Panc1 (cell line): ENCODE results near the gene PLPP7. TPM values are rescaled to one million over a fixed set of nuclear protein-coding genes. Genes with fewer than 3 reads are reported as not detected.

Experiments
- ATAC-seq: fragments of 200-7000 bp; cut with Tn5 transposase; 2 replicates; pipeline ENCODE4 v1.9.1; 2020; ENCODE audit warnings: mild to moderate bottlenecking, moderate library complexity
- BruUV-seq: library from RNA; stranded (reverse); fragments of 400-500 nt; replicated peaks from 2 replicates; lab custom pipeline; 2021; lab: Mats Ljungman, UMichigan
- CTCF ChIA-PET: fragments of 300-600 bp; sonication (Branson Sonifier 250); formaldehyde crosslinking; loops from one replicate; lab custom pipeline; 2022; ENCODE audit warnings: antibody characterized with exemption; lab: Charles Lee
- POLR2A ChIA-PET: fragments of 300-600 bp; sonication (Branson Sonifier 250); formaldehyde crosslinking; loops from one replicate; lab custom pipeline; 2022; ENCODE audit warnings: antibody characterized with exemption; lab: Charles Lee
- DNase-seq: peaks from one replicate; pipeline ENCODE4 v3.0.0-alpha.2; 2010; ENCODE audit warnings: low read depth, low spot score
- H3K27ac ChIP-seq: 2 replicates; pipeline ENCODE4 v1.5.1; 2011; ENCODE audit warnings: mild to moderate bottlenecking, low read length, inconsistent platforms
- H3K27me3 ChIP-seq: fragments of 200-500 bp; sonication (Bioruptor generic); 2 replicates; pipeline ENCODE4 v1.6.0; 2014; ENCODE audit warnings: low read length, inconsistent platforms; ENCODE audit not compliant: control insufficient read depth, insufficient read depth
- H3K36me3 ChIP-seq: fragments of 200-500 bp; sonication (Bioruptor generic); 2 replicates; pipeline ENCODE4 v1.5.1; 2014; ENCODE audit warnings: inconsistent platforms, mild to moderate bottlenecking, low read length, moderate library complexity; ENCODE audit not compliant: control insufficient read depth, insufficient read depth
- H3K4me1 ChIP-seq: 2 replicates; pipeline ENCODE4 v1.5.1; 2011; ENCODE audit warnings: inconsistent platforms, mild to moderate bottlenecking, low read length, moderate library complexity; ENCODE audit not compliant: control insufficient read depth, insufficient read depth
- H3K4me3 ChIP-seq, 2 experiments: 2 replicates each; pipeline ENCODE4 v1.5.1; 2011 to 2012; ENCODE audit warnings: low read depth in 2 of 2, low read length in 2 of 2, mild to moderate bottlenecking in 2 of 2, inconsistent platforms in 1 of 2, moderate library complexity in 1 of 2
- H3K9me3 ChIP-seq: fragments of 200-500 bp; sonication (Bioruptor generic); 2 replicates; pipeline ENCODE4 v1.5.1; 2014; ENCODE audit warnings: low read depth, mild to moderate bottlenecking, inconsistent platforms, low read length, moderate library complexity; ENCODE audit not compliant: control insufficient read depth, insufficient read depth
- POLR2AphosphoS5 ChIP-seq: IDR thresholded peaks from 2 replicates; pipeline ENCODE4 v1.6.1; 2012; ENCODE audit warnings: mild to moderate bottlenecking, low read depth, low read length, moderate library complexity
- REST ChIP-seq, 2 experiments: IDR thresholded peaks; 2 replicates each; pipeline ENCODE4 v1.6.1; 2011 to 2012; ENCODE audit warnings: low read depth in 2 of 2, control low read depth in 1 of 2, low read length in 1 of 2, mild to moderate bottlenecking in 1 of 2, moderate library complexity in 1 of 2; ENCODE audit not compliant: insufficient read depth in 1 of 2
- SIN3A ChIP-seq: IDR thresholded peaks from 2 replicates; pipeline ENCODE4 v1.6.1; 2012; ENCODE audit warnings: low read depth, mild to moderate bottlenecking, low read length, moderate library complexity, borderline replicate concordance; ENCODE audit not compliant: insufficient read depth
- TCF7L2 ChIP-seq: IDR thresholded peaks from 2 replicates; pipeline ENCODE4 v1.6.1; 2011; ENCODE audit warnings: mild to moderate bottlenecking, low read depth, low read length, inconsistent platforms
- in situ Hi-C: cut with HindIII; loops from 2 replicates; pipeline ENCODE4 v1.10.0; 2016; ENCODE audit warnings: low sequenced_read_pairs, low pct_unique_long_range_greater_than_20kb
- intact Hi-C: fragments of 100-400 bp; cut with micrococcal nuclease; formaldehyde crosslinking; loops from one replicate; pipeline ENCODE4 v1.10.0; 2022; ENCODE audit not compliant: unreplicated experiment
- total RNA-seq: library from RNA; stranded (reverse); gene quantifications from one replicate; pipeline ENCODE4 v1.2.1, GENCODE V29; 2021; ENCODE audit not compliant: unreplicated experiment
- TF ChIP-seq, protein P1 (sequence below): fragments of 450-650 bp; IDR thresholded peaks from 2 replicates; pipeline ENCODE4 v1.5.1; 2017; ENCODE audit warnings: mild to moderate bottlenecking

Gene PLPP7
- total RNA-seq, 1 experiment from 2014 or later: 3.3 TPM

DNA sequence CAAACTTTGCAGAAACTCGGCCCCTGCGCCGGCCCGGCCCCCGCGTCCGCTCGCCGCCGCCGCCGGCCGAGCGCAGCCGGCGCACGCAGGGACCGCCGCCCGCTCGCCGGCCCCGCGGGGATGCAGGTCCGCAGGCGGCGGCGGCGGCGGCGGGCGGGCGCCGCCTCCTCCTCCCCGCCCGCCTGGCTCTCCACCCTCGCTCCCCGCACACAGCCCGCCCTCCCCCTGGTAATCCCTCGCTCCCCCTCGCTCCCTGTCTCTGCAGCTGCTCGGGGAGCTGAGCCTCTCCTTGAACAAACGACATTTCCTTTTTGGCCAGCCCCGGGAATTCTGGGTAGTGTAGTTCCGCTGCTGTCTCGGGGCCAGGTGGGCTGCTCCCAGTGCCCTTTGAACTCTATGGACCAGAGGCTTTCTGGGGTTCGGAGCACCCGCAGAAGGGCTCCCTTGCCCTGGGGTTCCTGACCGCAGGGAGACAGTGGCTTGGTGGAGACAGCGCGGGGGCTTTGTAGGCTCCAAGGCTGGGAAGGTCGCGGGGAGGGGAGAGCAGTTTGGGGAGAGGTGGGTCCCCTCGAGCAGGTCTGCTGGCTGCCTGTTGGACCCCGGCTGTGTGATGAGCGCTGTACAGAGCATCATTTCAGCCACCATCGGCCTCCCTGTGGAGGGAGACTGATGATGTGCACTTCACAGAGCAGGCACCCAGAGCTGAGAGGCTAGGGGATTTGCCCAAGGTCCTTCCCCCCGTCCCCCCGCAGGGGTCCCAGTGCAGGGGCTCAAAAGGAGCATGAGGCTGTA is 11.4 kb upstream of the PLPP7 start:
- Histone ChIP-seq H3K27ac (no peak overlapping the region), H3K36me3 (no peaks in the 10 kb centered on the region), H3K4me3 (peak overlapping the region; percentile 30 to 34), H3K27me3 (peaks cover 2% of the 10 kb centered on the region; the same call in 1 of the 2 replicates), H3K9me3 (no peaks in the 10 kb centered on the region), H3K4me1 (no peaks in the 10 kb centered on the region)
- DNase-seq (no peak), ATAC-seq (peak; percentile 80)
- intact Hi-C loops: no loop called here
- no TSS peak for BruUV-seq
- POLR2A ChIA-PET: no interaction called here
- no peak for TF ChIP-seq REST (IDR thresholded peaks at IDR 0.05; ENCODE audit: insufficient read depth in 1 of 2, low read depth in 2 of 2, low read length in 1 of 2)
- no peak for TF ChIP-seq SIN3A
- TF ChIP-seq TCF7L2: no peak
- TF ChIP-seq, protein P1, sequence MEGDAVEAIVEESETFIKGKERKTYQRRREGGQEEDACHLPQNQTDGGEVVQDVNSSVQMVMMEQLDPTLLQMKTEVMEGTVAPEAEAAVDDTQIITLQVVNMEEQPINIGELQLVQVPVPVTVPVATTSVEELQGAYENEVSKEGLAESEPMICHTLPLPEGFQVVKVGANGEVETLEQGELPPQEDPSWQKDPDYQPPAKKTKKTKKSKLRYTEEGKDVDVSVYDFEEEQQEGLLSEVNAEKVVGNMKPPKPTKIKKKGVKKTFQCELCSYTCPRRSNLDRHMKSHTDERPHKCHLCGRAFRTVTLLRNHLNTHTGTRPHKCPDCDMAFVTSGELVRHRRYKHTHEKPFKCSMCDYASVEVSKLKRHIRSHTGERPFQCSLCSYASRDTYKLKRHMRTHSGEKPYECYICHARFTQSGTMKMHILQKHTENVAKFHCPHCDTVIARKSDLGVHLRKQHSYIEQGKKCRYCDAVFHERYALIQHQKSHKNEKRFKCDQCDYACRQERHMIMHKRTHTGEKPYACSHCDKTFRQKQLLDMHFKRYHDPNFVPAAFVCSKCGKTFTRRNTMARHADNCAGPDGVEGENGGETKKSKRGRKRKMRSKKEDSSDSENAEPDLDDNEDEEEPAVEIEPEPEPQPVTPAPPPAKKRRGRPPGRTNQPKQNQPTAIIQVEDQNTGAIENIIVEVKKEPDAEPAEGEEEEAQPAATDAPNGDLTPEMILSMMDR: no peak
- no peak for TF ChIP-seq POLR2AphosphoS5
- in situ Hi-C loops: no loop called here
- CTCF ChIA-PET: no interaction called here

DNA sequence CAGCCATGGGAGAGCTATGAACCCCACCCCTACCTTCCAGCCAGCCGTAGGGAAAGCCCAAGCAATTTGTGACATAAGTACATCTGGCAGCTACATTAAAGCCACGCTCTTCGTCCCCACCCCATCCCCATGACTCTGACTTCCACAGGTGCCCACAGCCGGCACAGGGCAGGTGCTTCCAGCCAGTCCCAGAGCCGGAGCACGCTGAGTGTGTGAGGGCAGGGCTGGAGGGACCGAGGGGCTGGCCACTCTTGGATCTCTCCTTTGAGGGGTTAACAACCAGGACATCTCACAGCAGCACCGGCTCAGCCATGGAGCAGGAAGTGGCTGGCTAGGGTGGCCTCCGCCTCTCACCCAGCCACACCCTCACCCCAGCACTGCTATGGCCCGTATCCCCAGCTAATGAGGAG is 10.8 kb upstream of the PLPP7 start:
- Histone ChIP-seq H3K4me3 (no peak overlapping the region), H3K36me3 (no peaks in the 10 kb centered on the region), H3K4me1 (no peaks in the 10 kb centered on the region), H3K27me3 (peaks cover 2% of the 10 kb centered on the region; the same call in 1 of the 2 replicates), H3K9me3 (no peaks in the 10 kb centered on the region), H3K27ac (no peak overlapping the region)
- intact Hi-C loops: no loop called here
- ATAC-seq (no peak), DNase-seq (no peak)
- no TSS peak for BruUV-seq
- POLR2A ChIA-PET: no interaction called here
- in situ Hi-C loops: no loop called here
- TF ChIP-seq TCF7L2 (no peak), REST (IDR thresholded peaks at IDR 0.05; ENCODE audit: insufficient read depth in 1 of 2, low read depth in 2 of 2, low read length in 1 of 2) (no peak), SIN3A (no peak), POLR2AphosphoS5 (no peak)
- TF ChIP-seq, protein P1: no peak
- CTCF ChIA-PET: no interaction called here
